22Rv1 (cell line): ENCODE results near the gene PTPN2.

ENCODE experiments used
- ZFX ChIP-seq: fragments of 450-650 bp; IDR thresholded peaks from 2 replicates; pipeline ENCODE4 v1.6.1; 2017; ENCODE audit warnings: antibody characterized with exemption, borderline replicate concordance
- TF ChIP-seq, protein P1 (sequence below): fragments of 450-650 bp; IDR thresholded peaks from 2 replicates; pipeline ENCODE4 v1.5.1; 2017; ENCODE audit warnings: mild to moderate bottlenecking

DNA sequence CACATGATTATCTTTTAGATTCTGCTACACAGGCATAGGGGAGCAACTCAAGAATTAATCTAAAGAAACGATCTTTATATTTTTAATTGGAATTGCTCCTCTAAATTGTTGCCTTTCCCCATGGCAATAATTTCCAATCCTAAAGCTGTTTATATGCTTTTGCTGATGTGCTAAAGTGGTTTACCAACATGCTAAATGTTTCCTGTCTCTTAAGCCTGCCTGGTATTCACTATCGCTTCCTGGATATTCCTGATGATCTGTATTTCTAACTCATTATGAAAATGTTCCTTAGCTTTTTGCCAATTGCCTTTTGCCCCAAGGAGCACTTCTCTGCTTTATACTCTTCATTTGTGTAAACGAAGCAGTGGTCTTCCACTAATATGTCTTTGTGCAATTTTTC is 65.8 kb downstream of the PTPN2 start:
- TF ChIP-seq, protein P1, sequence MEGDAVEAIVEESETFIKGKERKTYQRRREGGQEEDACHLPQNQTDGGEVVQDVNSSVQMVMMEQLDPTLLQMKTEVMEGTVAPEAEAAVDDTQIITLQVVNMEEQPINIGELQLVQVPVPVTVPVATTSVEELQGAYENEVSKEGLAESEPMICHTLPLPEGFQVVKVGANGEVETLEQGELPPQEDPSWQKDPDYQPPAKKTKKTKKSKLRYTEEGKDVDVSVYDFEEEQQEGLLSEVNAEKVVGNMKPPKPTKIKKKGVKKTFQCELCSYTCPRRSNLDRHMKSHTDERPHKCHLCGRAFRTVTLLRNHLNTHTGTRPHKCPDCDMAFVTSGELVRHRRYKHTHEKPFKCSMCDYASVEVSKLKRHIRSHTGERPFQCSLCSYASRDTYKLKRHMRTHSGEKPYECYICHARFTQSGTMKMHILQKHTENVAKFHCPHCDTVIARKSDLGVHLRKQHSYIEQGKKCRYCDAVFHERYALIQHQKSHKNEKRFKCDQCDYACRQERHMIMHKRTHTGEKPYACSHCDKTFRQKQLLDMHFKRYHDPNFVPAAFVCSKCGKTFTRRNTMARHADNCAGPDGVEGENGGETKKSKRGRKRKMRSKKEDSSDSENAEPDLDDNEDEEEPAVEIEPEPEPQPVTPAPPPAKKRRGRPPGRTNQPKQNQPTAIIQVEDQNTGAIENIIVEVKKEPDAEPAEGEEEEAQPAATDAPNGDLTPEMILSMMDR, result no peak
- no peak for TF ChIP-seq ZFX
